HepG2 (cell line): ENCODE results near the gene RASAL1. TPM values are rescaled to one million over a fixed set of nuclear protein-coding genes. Genes with fewer than 3 reads are reported as not detected.

Experiments used
- ATAC-seq: fragments of 200-7000 bp; cut with Tn5 transposase; 3 replicates; pipeline ENCODE4 v1.9.1; 2020; ENCODE audit warnings: mild to moderate bottlenecking, moderate library complexity
- BruUV-seq: library from RNA; stranded (reverse); fragments of 400-500 nt; replicated peaks from 2 replicates; lab custom pipeline; 2021; lab: Mats Ljungman, UMichigan
- CTCF ChIA-PET: fragments of 300-600 bp; formaldehyde crosslinking; extraction: SDS; loops from one replicate; lab custom pipeline; 2021; ENCODE audit warnings: low total read pairs, inconsistent platforms, low intra/inter-chr PET ratio; lab: Yijun Ruan, JAX
- POLR2A ChIA-PET: fragments of 350-600 bp; sonication (Branson Sonifier 250); formaldehyde crosslinking; loops from one replicate; lab custom pipeline; 2020; ENCODE audit warnings: antibody characterized with exemption, inconsistent platforms; lab: Yijun Ruan, JAX
- DNase-seq: peaks from one replicate; pipeline ENCODE4 v3.0.0-alpha.2; 2015; ENCODE audit warnings: low spot score
- FAIRE-seq: peaks from 3 replicates; lab custom pipeline; 2011; peaks lifted over from hg19 to GRCh38; lab: Jason Lieb, UNC
- H2AFZ ChIP-seq: one replicate; pipeline ENCODE4 v1.6.1; 2011; ENCODE audit warnings: low read length, inconsistent platforms
- H3K27ac ChIP-seq: fragments of 300-600 bp; 3 replicates; pipeline ENCODE4 v1.8.0; 2011; ENCODE audit warnings: mixed run types, mild to moderate bottlenecking, mixed read lengths, low read length, inconsistent platforms; ENCODE audit not compliant: insufficient read depth; ENCODE audit errors: extremely low read length
- H3K27me3 ChIP-seq, 2 experiments: fragments of 200-600 bp in 1 of 2; 2 replicates in 1 of 2; 3 replicates in 1 of 2; pipeline versions ENCODE4 v1.6.0 to v1.8.0; 2011; ENCODE audit warnings: low read length in 2 of 2, mild to moderate bottlenecking in 2 of 2, moderate library complexity in 2 of 2, inconsistent platforms in 1 of 2; ENCODE audit not compliant: insufficient read depth in 2 of 2, control insufficient read depth in 1 of 2
- H3K36me3 ChIP-seq, 2 experiments: fragments of 200-600 bp in 1 of 2; replicated peaks in 1 of 2; 2 replicates in 1 of 2; 3 replicates in 1 of 2; pipeline versions ENCODE4 v1.5.1 to v1.8.0; 2011; ENCODE audit warnings: low read length in 2 of 2, inconsistent platforms in 1 of 2; ENCODE audit not compliant: insufficient read depth in 2 of 2, control insufficient read depth in 1 of 2
- H3K4me1 ChIP-seq: 2 replicates; pipeline ENCODE4 v1.5.1; 2012; ENCODE audit warnings: low read length, inconsistent platforms; ENCODE audit not compliant: insufficient read depth
- H3K4me2 ChIP-seq: 2 replicates; pipeline ENCODE4 v1.6.0; 2011; ENCODE audit warnings: low read depth, low read length, inconsistent platforms
- H3K4me3 ChIP-seq, 3 experiments: fragments of 200-600 bp in 1 of 3; sonication (generic), shearing (Covaris generic) in 1 of 3; replicated peaks in 1 of 3; 2 replicates each; pipeline ENCODE4 v1.5.1; 2011 to 2016; ENCODE audit warnings: low read length in 3 of 3, inconsistent platforms in 2 of 3, low read depth in 2 of 3, mild to moderate bottlenecking in 2 of 3, control low read depth in 1 of 3, mixed read lengths in 1 of 3; ENCODE audit not compliant: insufficient read depth in 1 of 3
- H3K79me2 ChIP-seq: one replicate; pipeline ENCODE4 v1.6.1; 2011; ENCODE audit warnings: low read length, inconsistent platforms; ENCODE audit not compliant: insufficient read depth
- H3K9ac ChIP-seq: 2 replicates; pipeline ENCODE4 v1.6.0; 2011; ENCODE audit warnings: mild to moderate bottlenecking, low read depth, low read length, inconsistent platforms; ENCODE audit not compliant: insufficient read depth
- H3K9me3 ChIP-seq: 2 replicates; pipeline ENCODE4 v1.5.1; 2012; ENCODE audit warnings: mild to moderate bottlenecking, low read length
- H4K20me1 ChIP-seq: 2 replicates; pipeline ENCODE4 v1.6.0; 2011; ENCODE audit warnings: inconsistent platforms, mild to moderate bottlenecking, low read length, moderate library complexity; ENCODE audit not compliant: insufficient read depth
- POLR2AphosphoS5 ChIP-seq: IDR thresholded peaks from 2 replicates; pipeline ENCODE4 v1.6.1; 2012; ENCODE audit warnings: low read depth, low read length
- ZNF619 ChIP-seq: sonication (generic); formaldehyde crosslinking; IDR thresholded peaks from 2 replicates; pipeline ENCODE4 v1.4.0; 2020; ENCODE audit warnings: mild to moderate bottlenecking, missing genetic modification reagents
- ZNF678 ChIP-seq: sonication (generic); formaldehyde crosslinking; IDR thresholded peaks from 2 replicates; pipeline ENCODE4 v1.4.0; 2020; ENCODE audit warnings: mild to moderate bottlenecking, missing genetic modification reagents
- WGBS: methylation state at CpG from one replicate; pipeline ENCODE4 v1.1.6; 2017; ENCODE audit warnings: low lambda C conversion rate; 5-methylcytosine and 5-hydroxymethylcytosine counted together
- in situ Hi-C: cut with HindIII; loops from 2 replicates; pipeline ENCODE4 v1.10.0; 2017; ENCODE audit warnings: low pct_unique_long_range_greater_than_20kb; ENCODE audit not compliant: extremely low pct_ligation_motif_present
- intact Hi-C: fragments of 100-400 bp; cut with micrococcal nuclease; formaldehyde crosslinking; loops from one replicate; pipeline ENCODE4 v1.10.0; 2022; ENCODE audit not compliant: unreplicated experiment
- microRNA-seq: library from miRNA; unstranded; fragments of <30 nt; microRNA quantifications from one replicate; pipeline ENCODE4, GENCODE V29; 2020
- polyA plus RNA-seq, 8 experiments: library from polyadenylated mRNA; depleted of rRNA in 3 of 8; stranded (reverse) in 7 of 8; unstranded in 1 of 8; fragments of >200 nt; fragmentation: Illumina TruSeq in 4 of 8; extraction: Trizol in 4 of 8; gene quantifications; 2 replicates each; pipeline versions ENCODE4 v1.2.1 to v1.2.3, GENCODE V29; 2011 to 2016; ENCODE audit warnings: low read depth in 4 of 8, missing spikeins in 1 of 8, mixed read lengths in 1 of 8; ENCODE audit not compliant: insufficient read depth in 1 of 8
- small RNA-seq, 3 experiments: library from RNA; depleted of rRNA; stranded (forward); fragments of <200 nt; gene quantifications; one replicate each; pipeline ENCODE3, GENCODE V24; 2012; ENCODE audit warnings: low read depth in 2 of 3, low replicate concordance in 1 of 3; ENCODE audit not compliant: insufficient read length in 3 of 3, insufficient read depth in 2 of 3
- total RNA-seq, 5 experiments: library from RNA; depleted of rRNA; stranded (reverse); fragments of >200 nt; fragmentation: Illumina TruSeq; extraction: Trizol; gene quantifications; 2 replicates each; pipeline ENCODE4 v1.2.3, GENCODE V29; 2016; ENCODE audit warnings: low read depth in 1 of 5
- TF ChIP-seq, protein P1 (sequence below): sonication (generic); formaldehyde crosslinking; IDR thresholded peaks from 2 replicates; pipeline ENCODE4 v1.5.0; 2020; ENCODE audit warnings: mild to moderate bottlenecking, missing genetic modification reagents, moderate library complexity

RASAL1 gene
- total and polyA plus RNA-seq, 2 of the 13 experiments (the other 11 are each of a cell fraction or from before 2014, with no cell fraction given), result not detected

GRCh38 chr12:113050795-113051194 lies 84.8 kb downstream of the RASAL1 start:
- H3K4me2 ChIP-seq, result no peak overlapping the region
- CTCF ChIA-PET, result interaction anchor here (3.5 kb wide), 1 partner anchor 47 kb away, joined by 43 read pairs; no protein-coding TSS in a partner anchor
- H3K36me3 ChIP-seq, result no peaks in the 10 kb centered on the region
- no peak overlapping the region for H3K27ac ChIP-seq
- no peak overlapping the region for H3K9ac ChIP-seq
- no peaks in the 10 kb centered on the region for H3K79me2 ChIP-seq
- no peak overlapping the region for H3K4me3 ChIP-seq
- peaks cover 4 to 12% of the 10 kb centered on the region in 2 experiments; a peak in 3 of 5 replicates for H3K27me3 ChIP-seq
- H2AFZ ChIP-seq, result no peak overlapping the region
- H4K20me1 ChIP-seq, result no peaks in the 10 kb centered on the region
- BruUV-seq, result no TSS peak
- intact Hi-C loops (no loop called here), in situ Hi-C loops (no loop called here)
- no peaks in the 10 kb centered on the region for H3K9me3 ChIP-seq
- H3K4me1 ChIP-seq, result no peaks in the 10 kb centered on the region
- WGBS, result 65% methylated on average over 7 of the region's 7 CpGs
- no peak for ATAC-seq
- FAIRE-seq, result no peak
- DNase-seq, result no peak
- TF ChIP-seq ZNF678 (CRISPR knock-in tag), result no peak
- POLR2A ChIA-PET, result no interaction called here

- no peaks in the 10 kb centered on the region for H4K20me1 ChIP-seq
- BruUV-seq, result no TSS peak
- FAIRE-seq (no peak), DNase-seq (peak; percentile 29), ATAC-seq (peak; percentile 89)
- H3K36me3 ChIP-seq, result no peaks in the 10 kb centered on the region
- TF ChIP-seq, protein P1, sequence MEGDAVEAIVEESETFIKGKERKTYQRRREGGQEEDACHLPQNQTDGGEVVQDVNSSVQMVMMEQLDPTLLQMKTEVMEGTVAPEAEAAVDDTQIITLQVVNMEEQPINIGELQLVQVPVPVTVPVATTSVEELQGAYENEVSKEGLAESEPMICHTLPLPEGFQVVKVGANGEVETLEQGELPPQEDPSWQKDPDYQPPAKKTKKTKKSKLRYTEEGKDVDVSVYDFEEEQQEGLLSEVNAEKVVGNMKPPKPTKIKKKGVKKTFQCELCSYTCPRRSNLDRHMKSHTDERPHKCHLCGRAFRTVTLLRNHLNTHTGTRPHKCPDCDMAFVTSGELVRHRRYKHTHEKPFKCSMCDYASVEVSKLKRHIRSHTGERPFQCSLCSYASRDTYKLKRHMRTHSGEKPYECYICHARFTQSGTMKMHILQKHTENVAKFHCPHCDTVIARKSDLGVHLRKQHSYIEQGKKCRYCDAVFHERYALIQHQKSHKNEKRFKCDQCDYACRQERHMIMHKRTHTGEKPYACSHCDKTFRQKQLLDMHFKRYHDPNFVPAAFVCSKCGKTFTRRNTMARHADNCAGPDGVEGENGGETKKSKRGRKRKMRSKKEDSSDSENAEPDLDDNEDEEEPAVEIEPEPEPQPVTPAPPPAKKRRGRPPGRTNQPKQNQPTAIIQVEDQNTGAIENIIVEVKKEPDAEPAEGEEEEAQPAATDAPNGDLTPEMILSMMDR (CRISPR knock-in tag), result peak; percentile 63
- TF ChIP-seq ZNF619 (CRISPR knock-in tag), result no peak
- no peak for TF ChIP-seq POLR2AphosphoS5
- intact Hi-C loops (loop anchor here (2.0 kb wide), 2 partner anchors 103 to 125 kb away; no protein-coding TSS in a partner anchor), in situ Hi-C loops (loop anchor here (5.0 kb wide), 2 partner anchors 47 to 107 kb away; no protein-coding TSS in a partner anchor)
- H3K79me2 ChIP-seq, result no peaks in the 10 kb centered on the region
- WGBS, result 14% methylated on average over 11 of the region's 11 CpGs
- CTCF ChIA-PET, result interaction anchor here (0.7 to 3.5 kb wide), 4 partner anchors 45 to 124 kb away, joined by 3 to 43 read pairs (median 18); no protein-coding TSS in a partner anchor
- no peak overlapping the region for H3K4me2 ChIP-seq
- no peaks in the 10 kb centered on the region for H3K9me3 ChIP-seq
- POLR2A ChIA-PET, result no interaction called here
- no peak overlapping the region for H3K9ac ChIP-seq
- H3K4me1 ChIP-seq, result no peaks in the 10 kb centered on the region
- no peak overlapping the region for H2AFZ ChIP-seq
- no peak overlapping the region for H3K27ac ChIP-seq
- peaks cover 1 to 6% of the 10 kb centered on the region in 2 experiments; a peak in 2 of 5 replicates for H3K27me3 ChIP-seq
- no peak overlapping the region for H3K4me3 ChIP-seq
These were observed 85.4 kb downstream of the RASAL1 start for GRCh38 chr12:113049976-113050742.

Small RNAs within 50 kb of the gene (microRNA-seq; reads per million reads assigned to microRNA genes)
- gene MIR7106, result not detected

Small RNAs within 50 kb of the gene (small RNA-seq; reads per million reads assigned to genes)
- gene MIR7106, result 0 reads per million in 3 experiments
- 0 reads per million in 3 experiments for gene RF00019

Other genes with a start within 250 kb of the RASAL1 start
- 6.5 and 7.5 TPM in 2 replicates for gene OAS1, start 228.8 kb downstream of the RASAL1 start, total RNA-seq (2016; rRNA removed; fragmentation: Illumina TruSeq; extraction: Trizol)
- 10.6 and 17.5 TPM in 2 replicates for gene OAS1, start 228.8 kb downstream of the RASAL1 start, polyA plus RNA-seq (2011; rRNA removed)
- gene OAS3, start 197.3 kb downstream of the RASAL1 start, total RNA-seq (2016; rRNA removed; fragmentation: Illumina TruSeq; extraction: Trizol), result 10.5 and 16.7 TPM in 2 replicates
- gene OAS3, start 197.3 kb downstream of the RASAL1 start, polyA plus RNA-seq (2011; rRNA removed), result 4.8 and 6.7 TPM in 2 replicates
- gene OAS2, start 157.2 kb downstream of the RASAL1 start, total RNA-seq (2016; rRNA removed; fragmentation: Illumina TruSeq; extraction: Trizol), result 0.24 and 0.44 TPM in 2 replicates
- 0.05 and 0.10 TPM in 2 replicates for gene OAS2, start 157.2 kb downstream of the RASAL1 start, polyA plus RNA-seq (2011; rRNA removed)
- gene DTX1, start 79.0 kb downstream of the RASAL1 start, total RNA-seq (2016; rRNA removed; fragmentation: Illumina TruSeq; extraction: Trizol), result not detected in 2 replicates
- gene DTX1, start 79.0 kb downstream of the RASAL1 start, polyA plus RNA-seq (2011; rRNA removed), result not detected in 2 replicates
- not detected in 2 replicates for gene CFAP73, start 14.0 kb upstream of the RASAL1 start, total RNA-seq (2016; rRNA removed; fragmentation: Illumina TruSeq; extraction: Trizol)
- not detected in 2 replicates for gene CFAP73, start 14.0 kb upstream of the RASAL1 start, polyA plus RNA-seq (2011; rRNA removed)
- 45.1 and 59.7 TPM in 2 replicates for gene DDX54, start 49.7 kb upstream of the RASAL1 start, total RNA-seq (2016; rRNA removed; fragmentation: Illumina TruSeq; extraction: Trizol)
- gene DDX54, start 49.7 kb upstream of the RASAL1 start, polyA plus RNA-seq (2011; rRNA removed), result 51.3 and 61.1 TPM in 2 replicates
- gene RITA1, start 50.0 kb upstream of the RASAL1 start, total RNA-seq (2016; rRNA removed; fragmentation: Illumina TruSeq; extraction: Trizol), result 28.1 and 28.9 TPM in 2 replicates
- 12.4 and 14.3 TPM in 2 replicates for gene RITA1, start 50.0 kb upstream of the RASAL1 start, polyA plus RNA-seq (2011; rRNA removed)
- 3.8 and 8.0 TPM in 2 replicates for gene TPCN1, start 85.7 kb upstream of the RASAL1 start, total RNA-seq (2016; rRNA removed; fragmentation: Illumina TruSeq; extraction: Trizol)
- gene TPCN1, start 85.7 kb upstream of the RASAL1 start, polyA plus RNA-seq (2011; rRNA removed), result 26.8 and 33.5 TPM in 2 replicates
- 3.3 and 6.8 TPM in 2 replicates for gene SLC8B1, start 199.3 kb upstream of the RASAL1 start, total RNA-seq (2016; rRNA removed; fragmentation: Illumina TruSeq; extraction: Trizol)
- 8.0 and 10.8 TPM in 2 replicates for gene SLC8B1, start 199.3 kb upstream of the RASAL1 start, polyA plus RNA-seq (2011; rRNA removed)
- gene PLBD2, start 222.8 kb upstream of the RASAL1 start, total RNA-seq (2016; rRNA removed; fragmentation: Illumina TruSeq; extraction: Trizol), result 5.5 and 8.5 TPM in 2 replicates
- 6.7 and 9.2 TPM in 2 replicates for gene PLBD2, start 222.8 kb upstream of the RASAL1 start, polyA plus RNA-seq (2011; rRNA removed)